Measurements from ENCODE around the gene FASTKD3.

Gene FASTKD3

GRCh38 chr5:7881091-7881490 lies 12.3 kb upstream of the FASTKD3 start:
- no peak for DNase-seq (ENCODE audit: low read depth in 2 of 2)

GRCh38 chr5:7878381-7878873 lies 9.6 kb upstream of the FASTKD3 start:
- no peak for DNase-seq (ENCODE audit: low read depth in 2 of 2)

- DNase-seq (ENCODE audit: low read depth in 2 of 2), result no peak
These were observed 9.0 kb upstream of the FASTKD3 start for GRCh38 chr5:7877851-7878250.

GRCh38 chr5:7876867-7877266 lies 8.0 kb upstream of the FASTKD3 start:
- no peak for DNase-seq (ENCODE audit: low read depth in 2 of 2)

- no peak for DNase-seq (ENCODE audit: low read depth in 2 of 2)
These were observed 6.3 kb upstream of the FASTKD3 start for GRCh38 chr5:7875151-7875550.

GRCh38 chr5:7874639-7875038 lies 5.8 kb upstream of the FASTKD3 start:
- no peak for DNase-seq (ENCODE audit: low read depth in 2 of 2)

GRCh38 chr5:7873216-7873615 lies 4.4 kb upstream of the FASTKD3 start:
- DNase-seq (ENCODE audit: low read depth in 2 of 2), result no peak

GRCh38 chr5:7872517-7873130 lies 3.8 kb upstream of the FASTKD3 start:
- no peak for DNase-seq (ENCODE audit: low read depth in 2 of 2)

- no peak for DNase-seq (ENCODE audit: low read depth in 2 of 2)
These were observed 2.8 kb upstream of the FASTKD3 start for GRCh38 chr5:7871653-7872052.

GRCh38 chr5:7869474-7870136 lies 774 bp upstream of the FASTKD3 start:
- no peak for DNase-seq (ENCODE audit: low read depth in 2 of 2)

GRCh38 chr5:7868427-7868772 lies 431 bp downstream of the FASTKD3 start:
- no peak for DNase-seq (ENCODE audit: low read depth in 2 of 2)

- DNase-seq (ENCODE audit: low read depth in 2 of 2), result no peak
These were observed 1.6 kb downstream of the FASTKD3 start for GRCh38 chr5:7867260-7867659.

- DNase-seq (ENCODE audit: low read depth in 2 of 2), result no peak
These were observed 2.6 kb downstream of the FASTKD3 start for GRCh38 chr5:7866196-7866595.

- DNase-seq (ENCODE audit: low read depth in 2 of 2), result no peak
These were observed 10.8 kb downstream of the FASTKD3 start for GRCh38 chr5:7857926-7858632.

GRCh38 chr5:7857361-7857760 lies 11.5 kb downstream of the FASTKD3 start:
- DNase-seq (ENCODE audit: low read depth in 2 of 2), result no peak

- DNase-seq (ENCODE audit: low read depth in 2 of 2), result no peak
These were observed 12.0 kb downstream of the FASTKD3 start for GRCh38 chr5:7856855-7857254.

GRCh38 chr5:7855611-7856010 lies 13.2 kb downstream of the FASTKD3 start:
- DNase-seq (ENCODE audit: low read depth in 2 of 2), result no peak

- DNase-seq (ENCODE audit: low read depth in 2 of 2), result no peak
These were observed 15.8 kb downstream of the FASTKD3 start for GRCh38 chr5:7852988-7853387.

GRCh38 chr5:7852542-7852941 lies 16.3 kb downstream of the FASTKD3 start:
- DNase-seq (ENCODE audit: low read depth in 2 of 2), result no peak

- DNase-seq (ENCODE audit: low read depth in 2 of 2), result no peak
These were observed 17.1 kb downstream of the FASTKD3 start for GRCh38 chr5:7851617-7852289.

GRCh38 chr5:7851240-7851592 lies 17.6 kb downstream of the FASTKD3 start:
- no peak for DNase-seq (ENCODE audit: low read depth in 2 of 2)

- DNase-seq (ENCODE audit: low read depth in 2 of 2), result no peak
These were observed 18.2 kb downstream of the FASTKD3 start, which contains the start of gene CFAP90 for GRCh38 chr5:7850395-7851239. Gene CFAP90 (minus strand): TSS chr5:7851133. CDS start chr5:7851021, 112 bp downstream.

Data from stimulated activated CD8-positive, alpha-beta memory T cell treated with anti-CD3 and anti-CD28 coated beads, Interleukin-2, amount 100 ng/mL, for 48 hours (primary cell).